GM23338 (cell line): Measurements from ENCODE around the gene LEAP2. TPM values are rescaled to one million over a fixed set of nuclear protein-coding genes. Genes with fewer than 3 reads are reported as not detected.

ENCODE experiments used
- ATAC-seq: fragments of 200-7000 bp; cut with Tn5 transposase; 3 replicates; pipeline ENCODE4 v1.9.1; 2020
- DNase-seq: peaks from one replicate; pipeline ENCODE4 v3.0.0-alpha.2; 2015; ENCODE audit warnings: low spot score
- H2AFZ ChIP-seq: fragments of 200-600 bp; sonication (generic); 2 replicates; pipeline ENCODE4 v1.8.0; 2016; ENCODE audit warnings: antibody characterized with exemption, mild to moderate bottlenecking, moderate library complexity
- H3F3A ChIP-seq: fragments of 200-600 bp; sonication (generic); replicated peaks from 2 replicates; pipeline ENCODE4 v1.8.0; 2017; ENCODE audit warnings: antibody characterized with exemption, mixed run types, low read depth
- H3K27ac ChIP-seq: fragments of 200-600 bp; sonication (generic); 2 replicates; pipeline ENCODE4 v1.6.1; 2016; ENCODE audit warnings: low read depth
- H3K27me3 ChIP-seq: fragments of 200-600 bp; sonication (generic); 2 replicates; pipeline ENCODE4 v1.8.0; 2016; ENCODE audit warnings: mild to moderate bottlenecking, mixed run types, moderate library complexity; ENCODE audit not compliant: insufficient read depth
- H3K36me3 ChIP-seq: fragments of 200-600 bp; sonication (generic); 2 replicates; pipeline ENCODE4 v1.8.0; 2016; ENCODE audit warnings: mild to moderate bottlenecking; ENCODE audit not compliant: insufficient read depth
- H3K4me1 ChIP-seq: fragments of 200-600 bp; sonication (generic); 2 replicates; pipeline ENCODE4 v1.8.0; 2016; ENCODE audit warnings: mild to moderate bottlenecking, moderate library complexity; ENCODE audit not compliant: insufficient read depth
- H3K4me2 ChIP-seq: fragments of 200-600 bp; sonication (generic); 2 replicates; pipeline ENCODE4 v1.7.1; 2017; ENCODE audit warnings: mixed run types
- H3K4me3 ChIP-seq: fragments of 200-600 bp; sonication (generic); 2 replicates; pipeline ENCODE4 v1.6.1; 2016; ENCODE audit warnings: mixed run types
- H3K79me2 ChIP-seq: fragments of 200-600 bp; sonication (generic); replicated peaks from 2 replicates; pipeline ENCODE4 v1.8.0; 2017; ENCODE audit warnings: mild to moderate bottlenecking; ENCODE audit not compliant: insufficient read depth
- H3K9me2 ChIP-seq: fragments of 200-600 bp; sonication (generic); 2 replicates; pipeline ENCODE4 v1.8.0; 2017; ENCODE audit not compliant: insufficient read depth
- H4K20me1 ChIP-seq: fragments of 200-600 bp; sonication (generic); replicated peaks from 2 replicates; pipeline ENCODE4 v1.8.0; 2017; ENCODE audit warnings: mild to moderate bottlenecking; ENCODE audit not compliant: insufficient read depth
- H3K27ac Mint-ChIP-seq: 2 replicates; pipeline ENCODE4 v1.8.0; 2020; ENCODE audit warnings: inconsistent platforms, mild to moderate bottlenecking, moderate library complexity, mixed read lengths
- H3K27me3 Mint-ChIP-seq: 3 replicates; pipeline ENCODE4 v1.8.0; 2022; ENCODE audit warnings: low read depth, mild to moderate bottlenecking, moderate library complexity, mixed read lengths, inconsistent platforms; ENCODE audit not compliant: insufficient read depth, poor library complexity
- H3K36me3 Mint-ChIP-seq: 3 replicates; pipeline ENCODE4 v1.8.0; 2021; ENCODE audit warnings: low read depth, mild to moderate bottlenecking, inconsistent platforms, moderate library complexity, mixed read lengths
- H3K4me1 Mint-ChIP-seq: 3 replicates; pipeline ENCODE4 v1.8.0; 2020; ENCODE audit warnings: mild to moderate bottlenecking, inconsistent platforms, mixed read lengths
- H3K4me3 Mint-ChIP-seq: 3 replicates; pipeline ENCODE4 v1.8.0; 2021; ENCODE audit warnings: moderate library complexity, mild to moderate bottlenecking, inconsistent platforms, mixed read lengths
- H3K9me3 Mint-ChIP-seq: 3 replicates; pipeline ENCODE4 v1.8.0; 2020; ENCODE audit warnings: moderate library complexity, mild to moderate bottlenecking, inconsistent platforms, mixed read lengths
- CREB1 ChIP-seq: fragments of 250-450 bp; sonication (Bioruptor Pico); IDR thresholded peaks from 2 replicates; pipeline ENCODE4 v1.5.0; 2020; ENCODE audit warnings: low read depth, mild to moderate bottlenecking, moderate library complexity
- EZH2 ChIP-seq: fragments of 200-600 bp; sonication (generic); IDR thresholded peaks from one replicate; pipeline ENCODE4 v1.8.0; 2017; ENCODE audit warnings: antibody characterized with exemption, mild to moderate bottlenecking, low read depth; ENCODE audit not compliant: unreplicated experiment
- JUNB ChIP-seq: IDR thresholded peaks from one replicate; pipeline ENCODE4 v1.6.1; 2016; ENCODE audit warnings: antibody characterized with exemption; ENCODE audit not compliant: unreplicated experiment
- NANOG ChIP-seq: IDR thresholded peaks from 2 replicates; pipeline ENCODE4 v1.6.1; 2016; ENCODE audit warnings: antibody characterized with exemption, borderline replicate concordance
- POLR2AphosphoS5 ChIP-seq: IDR thresholded peaks from 2 replicates; pipeline ENCODE4 v1.6.1; 2016; ENCODE audit warnings: antibody characterized with exemption, low read depth
- STAT1 ChIP-seq: IDR thresholded peaks from one replicate; pipeline ENCODE4 v1.6.1; 2016; ENCODE audit warnings: antibody characterized with exemption; ENCODE audit not compliant: unreplicated experiment
- ZNF114 ChIP-seq: fragments of 250-450 bp; sonication (Bioruptor Pico); IDR thresholded peaks from 2 replicates; pipeline ENCODE4 v1.5.0; 2020; ENCODE audit warnings: mild to moderate bottlenecking, moderate library complexity
- ZNF331 ChIP-seq: fragments of 250-450 bp; sonication (Bioruptor Pico); IDR thresholded peaks from 2 replicates; pipeline ENCODE4 v1.5.0; 2020; ENCODE audit warnings: low read depth, mild to moderate bottlenecking, moderate library complexity
- polyA plus RNA-seq: library from polyadenylated mRNA; unstranded; fragments of >200 nt; fragmentation: Nextera tagmentation; extraction: Ambion mirVana; gene quantifications from 2 replicates; pipeline ENCODE4 v1.2.1, GENCODE V29; 2016
- total RNA-seq: library from RNA; depleted of rRNA; stranded (reverse); fragments of >200 nt; shearing (Covaris generic); gene quantifications from 2 replicates; pipeline ENCODE4 v1.2.3, GENCODE V29; 2014
- TF ChIP-seq, protein P1 (sequence below): fragments of 250-450 bp; sonication (Bioruptor Pico); IDR thresholded peaks from 2 replicates; pipeline ENCODE4 v1.5.0; 2020; ENCODE audit warnings: mild to moderate bottlenecking, moderate library complexity
- TF ChIP-seq, protein P2 (sequence below), 2 experiments: fragments of 200-600 bp in 1 of 2; sonication (generic) in 1 of 2; conservative IDR thresholded peaks; 2 replicates each; pipeline versions ENCODE4 v1.5.1 to v1.6.1; 2016 to 2017; ENCODE audit warnings: antibody characterized with exemption in 2 of 2, low read depth in 2 of 2, mild to moderate bottlenecking in 2 of 2, moderate library complexity in 1 of 2

Gene LEAP2
- total and polyA plus RNA-seq, 2 experiments from 2014 or later: 1.5 to 1.8 TPM

DNA sequence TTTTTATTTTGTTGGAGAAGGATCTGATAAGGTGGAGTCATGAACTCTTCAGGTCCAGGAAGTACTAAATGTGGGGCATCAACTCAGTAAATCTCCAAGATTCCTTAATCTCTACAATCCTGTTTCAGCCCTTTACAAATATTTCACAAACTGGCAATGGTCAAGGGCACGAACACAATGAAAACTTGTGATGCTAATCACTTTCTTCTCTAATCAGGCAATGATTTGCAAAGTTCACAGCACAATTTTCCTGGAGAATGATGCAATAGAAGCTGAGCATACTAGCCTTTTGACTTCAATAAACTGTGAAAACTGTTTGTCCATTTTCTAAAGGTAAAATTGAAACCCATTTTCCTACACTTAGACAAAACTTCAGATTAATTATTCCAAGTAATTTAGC, 24.1 kb upstream of the LEAP2 start (continued):
- TF ChIP-seq, protein P1, sequence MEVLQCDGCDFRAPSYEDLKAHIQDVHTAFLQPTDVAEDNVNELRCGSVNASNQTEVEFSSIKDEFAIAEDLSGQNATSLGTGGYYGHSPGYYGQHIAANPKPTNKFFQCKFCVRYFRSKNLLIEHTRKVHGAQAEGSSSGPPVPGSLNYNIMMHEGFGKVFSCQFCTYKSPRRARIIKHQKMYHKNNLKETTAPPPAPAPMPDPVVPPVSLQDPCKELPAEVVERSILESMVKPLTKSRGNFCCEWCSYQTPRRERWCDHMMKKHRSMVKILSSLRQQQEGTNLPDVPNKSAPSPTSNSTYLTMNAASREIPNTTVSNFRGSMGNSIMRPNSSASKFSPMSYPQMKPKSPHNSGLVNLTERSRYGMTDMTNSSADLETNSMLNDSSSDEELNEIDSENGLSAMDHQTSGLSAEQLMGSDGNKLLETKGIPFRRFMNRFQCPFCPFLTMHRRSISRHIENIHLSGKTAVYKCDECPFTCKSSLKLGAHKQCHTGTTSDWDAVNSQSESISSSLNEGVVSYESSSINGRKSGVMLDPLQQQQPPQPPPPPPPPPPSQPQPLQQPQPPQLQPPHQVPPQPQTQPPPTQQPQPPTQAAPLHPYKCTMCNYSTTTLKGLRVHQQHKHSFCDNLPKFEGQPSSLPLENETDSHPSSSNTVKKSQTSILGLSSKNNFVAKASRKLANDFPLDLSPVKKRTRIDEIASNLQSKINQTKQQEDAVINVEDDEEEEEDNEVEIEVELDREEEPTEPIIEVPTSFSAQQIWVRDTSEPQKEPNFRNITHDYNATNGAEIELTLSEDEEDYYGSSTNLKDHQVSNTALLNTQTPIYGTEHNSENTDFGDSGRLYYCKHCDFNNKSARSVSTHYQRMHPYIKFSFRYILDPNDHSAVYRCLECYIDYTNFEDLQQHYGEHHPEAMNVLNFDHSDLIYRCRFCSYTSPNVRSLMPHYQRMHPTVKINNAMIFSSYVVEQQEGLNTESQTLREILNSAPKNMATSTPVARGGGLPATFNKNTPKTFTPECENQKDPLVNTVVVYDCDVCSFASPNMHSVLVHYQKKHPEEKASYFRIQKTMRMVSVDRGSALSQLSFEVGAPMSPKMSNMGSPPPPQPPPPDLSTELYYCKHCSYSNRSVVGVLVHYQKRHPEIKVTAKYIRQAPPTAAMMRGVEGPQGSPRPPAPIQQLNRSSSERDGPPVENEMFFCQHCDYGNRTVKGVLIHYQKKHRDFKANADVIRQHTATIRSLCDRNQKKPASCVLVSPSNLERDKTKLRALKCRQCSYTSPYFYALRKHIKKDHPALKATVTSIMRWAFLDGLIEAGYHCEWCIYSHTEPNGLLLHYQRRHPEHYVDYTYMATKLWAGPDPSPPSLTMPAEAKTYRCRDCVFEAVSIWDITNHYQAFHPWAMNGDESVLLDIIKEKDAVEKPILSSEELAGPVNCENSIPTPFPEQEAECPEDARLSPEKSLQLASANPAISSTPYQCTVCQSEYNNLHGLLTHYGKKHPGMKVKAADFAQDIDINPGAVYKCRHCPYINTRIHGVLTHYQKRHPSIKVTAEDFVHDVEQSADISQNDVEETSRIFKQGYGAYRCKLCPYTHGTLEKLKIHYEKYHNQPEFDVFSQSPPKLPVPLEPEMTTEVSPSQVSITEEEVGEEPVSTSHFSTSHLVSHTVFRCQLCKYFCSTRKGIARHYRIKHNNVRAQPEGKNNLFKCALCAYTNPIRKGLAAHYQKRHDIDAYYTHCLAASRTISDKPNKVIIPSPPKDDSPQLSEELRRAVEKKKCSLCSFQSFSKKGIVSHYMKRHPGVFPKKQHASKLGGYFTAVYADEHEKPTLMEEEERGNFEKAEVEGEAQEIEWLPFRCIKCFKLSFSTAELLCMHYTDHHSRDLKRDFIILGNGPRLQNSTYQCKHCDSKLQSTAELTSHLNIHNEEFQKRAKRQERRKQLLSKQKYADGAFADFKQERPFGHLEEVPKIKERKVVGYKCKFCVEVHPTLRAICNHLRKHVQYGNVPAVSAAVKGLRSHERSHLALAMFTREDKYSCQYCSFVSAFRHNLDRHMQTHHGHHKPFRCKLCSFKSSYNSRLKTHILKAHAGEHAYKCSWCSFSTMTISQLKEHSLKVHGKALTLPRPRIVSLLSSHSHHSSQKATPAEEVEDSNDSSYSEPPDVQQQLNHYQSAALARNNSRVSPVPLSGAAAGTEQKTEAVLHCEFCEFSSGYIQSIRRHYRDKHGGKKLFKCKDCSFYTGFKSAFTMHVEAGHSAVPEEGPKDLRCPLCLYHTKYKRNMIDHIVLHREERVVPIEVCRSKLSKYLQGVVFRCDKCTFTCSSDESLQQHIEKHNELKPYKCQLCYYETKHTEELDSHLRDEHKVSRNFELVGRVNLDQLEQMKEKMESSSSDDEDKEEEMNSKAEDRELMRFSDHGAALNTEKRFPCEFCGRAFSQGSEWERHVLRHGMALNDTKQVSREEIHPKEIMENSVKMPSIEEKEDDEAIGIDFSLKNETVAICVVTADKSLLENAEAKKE (CRISPR knock-in tag): no peak
- TF ChIP-seq CREB1 (CRISPR knock-in tag): no peak
- TF ChIP-seq ZNF114 (CRISPR knock-in tag): no peak
- no peak for TF ChIP-seq ZNF331
- TF ChIP-seq NANOG: no peak
- no peak for TF ChIP-seq JUNB
- no peak for TF ChIP-seq STAT1

DNA sequence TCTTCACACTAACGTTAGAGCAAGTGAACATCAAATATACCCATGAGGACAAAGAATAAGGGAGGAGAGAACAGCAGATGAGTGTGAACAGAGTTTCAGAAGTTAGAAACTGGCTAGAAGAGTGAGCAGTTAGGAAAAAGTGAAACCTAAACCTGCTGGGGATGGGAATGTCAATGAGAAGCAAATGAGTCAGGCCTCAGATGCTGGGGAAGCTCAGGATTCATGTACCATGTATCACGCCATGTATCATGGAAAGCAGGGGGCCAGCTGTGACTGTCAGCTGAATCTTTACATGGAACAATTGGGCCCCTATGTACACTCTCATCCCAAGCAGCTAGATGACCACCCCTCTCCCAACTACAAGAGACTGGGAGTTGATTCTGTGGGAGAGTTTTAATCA, 23.4 kb upstream of the LEAP2 start:
- no peak overlapping the region for H3K27ac ChIP-seq
- H3K4me1 ChIP-seq: peaks cover 9% of the 10 kb centered on the region; the same call in 1 of the 2 replicates
- ATAC-seq (no peak), DNase-seq (no peak)
- no peaks in the 10 kb centered on the region for H3K36me3 ChIP-seq
- H4K20me1 ChIP-seq: no peaks in the 10 kb centered on the region
- Mint-ChIP-seq H3K4me1 (peaks cover 5% of the 10 kb centered on the region; the same call in 2 of the 3 replicates), H3K27ac (no peak overlapping the region), H3K27me3 (no peaks in the 10 kb centered on the region), H3K9me3 (no peaks in the 10 kb centered on the region), H3K36me3 (no peaks in the 10 kb centered on the region), H3K4me3 (no peak overlapping the region)
- H2AFZ ChIP-seq: peak overlapping the region; percentile 52
- no peak overlapping the region for H3K4me3 ChIP-seq
- H3K4me2 ChIP-seq: no peak overlapping the region
- no peaks in the 10 kb centered on the region for H3K79me2 ChIP-seq
- no peaks in the 10 kb centered on the region for H3K9me2 ChIP-seq
- H3F3A ChIP-seq: no peaks in the 10 kb centered on the region
- no peaks in the 10 kb centered on the region for H3K27me3 ChIP-seq
- TF ChIP-seq, protein P2, sequence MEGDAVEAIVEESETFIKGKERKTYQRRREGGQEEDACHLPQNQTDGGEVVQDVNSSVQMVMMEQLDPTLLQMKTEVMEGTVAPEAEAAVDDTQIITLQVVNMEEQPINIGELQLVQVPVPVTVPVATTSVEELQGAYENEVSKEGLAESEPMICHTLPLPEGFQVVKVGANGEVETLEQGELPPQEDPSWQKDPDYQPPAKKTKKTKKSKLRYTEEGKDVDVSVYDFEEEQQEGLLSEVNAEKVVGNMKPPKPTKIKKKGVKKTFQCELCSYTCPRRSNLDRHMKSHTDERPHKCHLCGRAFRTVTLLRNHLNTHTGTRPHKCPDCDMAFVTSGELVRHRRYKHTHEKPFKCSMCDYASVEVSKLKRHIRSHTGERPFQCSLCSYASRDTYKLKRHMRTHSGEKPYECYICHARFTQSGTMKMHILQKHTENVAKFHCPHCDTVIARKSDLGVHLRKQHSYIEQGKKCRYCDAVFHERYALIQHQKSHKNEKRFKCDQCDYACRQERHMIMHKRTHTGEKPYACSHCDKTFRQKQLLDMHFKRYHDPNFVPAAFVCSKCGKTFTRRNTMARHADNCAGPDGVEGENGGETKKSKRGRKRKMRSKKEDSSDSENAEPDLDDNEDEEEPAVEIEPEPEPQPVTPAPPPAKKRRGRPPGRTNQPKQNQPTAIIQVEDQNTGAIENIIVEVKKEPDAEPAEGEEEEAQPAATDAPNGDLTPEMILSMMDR (conservative IDR thresholded peaks at IDR 0.05; ENCODE audit: low read depth in 2 of 2): no peak
- TF ChIP-seq STAT1 (no peak), ZNF114 (CRISPR knock-in tag) (no peak), EZH2 (no peak), NANOG (no peak), POLR2AphosphoS5 (no peak)
